HCT116 (cell line): ENCODE data around the gene OPCML. TPM values are rescaled to one million over a fixed set of nuclear protein-coding genes. Genes with fewer than 3 reads are reported as not detected.

Source experiments
- ATAC-seq: fragments of 200-7000 bp; cut with Tn5 transposase; 2 replicates; pipeline ENCODE4 v1.9.1; 2020; ENCODE audit warnings: mild to moderate bottlenecking, moderate library complexity
- BruUV-seq: library from RNA; stranded (reverse); fragments of 400-500 nt; replicated peaks from 2 replicates; lab custom pipeline; 2021; lab: Mats Ljungman, UMichigan
- CTCF ChIA-PET: fragments of 300-600 bp; sonication (Branson Sonifier 250); formaldehyde crosslinking; loops from one replicate; lab custom pipeline; 2021; ENCODE audit warnings: antibody characterized with exemption; lab: Charles Lee
- POLR2A ChIA-PET: fragments of 300-600, 350-600 bp; sonication (Branson Sonifier 250); formaldehyde crosslinking; loops from one replicate; lab custom pipeline; 2021; ENCODE audit warnings: antibody characterized with exemption; lab: Charles Lee
- RAD21 ChIA-PET, 2 experiments: fragments of 300-600 bp; sonication (Branson Sonifier 250); formaldehyde crosslinking; loops; one replicate each; lab custom pipeline; 2023; ENCODE audit warnings: low total read pairs in 2 of 2; ENCODE audit not compliant: uncharacterized antibody in 2 of 2, unreplicated experiment in 2 of 2, low non-redundant PET in 1 of 2; lab: Charles Lee
- DNase-seq: peaks from one replicate; pipeline ENCODE4 v3.0.0-alpha.2; 2010; ENCODE audit warnings: low read depth, low spot score
- H2AFZ ChIP-seq: fragments of 200-600 bp; shearing (Covaris generic), sonication (generic); 2 replicates; pipeline ENCODE4 v1.6.1; 2017; ENCODE audit warnings: low read depth, mixed run types, mixed read lengths, antibody characterized with exemption, low read length; ENCODE audit not compliant: poor library complexity, severe bottlenecking
- H3K27ac ChIP-seq: 2 replicates; pipeline ENCODE4 v1.5.1; 2012; ENCODE audit warnings: low read depth, low read length
- H3K27me3 ChIP-seq: fragments of 200-600 bp; sonication (generic); 2 replicates; pipeline ENCODE4 v1.6.1; 2016; ENCODE audit warnings: mixed run types, low read length, mixed read lengths; ENCODE audit not compliant: insufficient read depth
- H3K36me3 ChIP-seq, 2 experiments: fragments of 200-500 bp in 1 of 2; fragments of 200-600 bp in 1 of 2; sonication (Bioruptor generic) in 1 of 2; sonication (generic) in 1 of 2; 2 replicates each; pipeline versions ENCODE4 v1.5.1 to v1.6.1; 2014 to 2016; ENCODE audit warnings: low read length in 2 of 2, inconsistent platforms in 1 of 2, mixed read lengths in 1 of 2, mixed run types in 1 of 2; ENCODE audit not compliant: insufficient read depth in 2 of 2, control insufficient read depth in 1 of 2
- H3K4me1 ChIP-seq, 2 experiments: fragments of 200-600 bp in 1 of 2; sonication (generic) in 1 of 2; 2 replicates each; pipeline versions ENCODE4 v1.5.1 to v1.6.1; 2012 to 2017; ENCODE audit warnings: low read length in 2 of 2, inconsistent platforms in 1 of 2, mild to moderate bottlenecking in 1 of 2, mixed read lengths in 1 of 2, mixed run types in 1 of 2, moderate library complexity in 1 of 2; ENCODE audit not compliant: insufficient read depth in 2 of 2, control insufficient read depth in 1 of 2
- H3K4me2 ChIP-seq: fragments of 200-600 bp; sonication (generic); 2 replicates; pipeline ENCODE4 v1.6.1; 2017; ENCODE audit warnings: mixed run types, low read length, mixed read lengths
- H3K4me3 ChIP-seq, 2 experiments: fragments of 200-600 bp in 1 of 2; sonication (generic) in 1 of 2; replicated peaks in 1 of 2; 2 replicates each; pipeline ENCODE4 v1.5.1; 2011 to 2016; ENCODE audit warnings: low read length in 2 of 2, control low read depth in 1 of 2, low read depth in 1 of 2, mild to moderate bottlenecking in 1 of 2, mixed read lengths in 1 of 2, mixed run types in 1 of 2
- H3K79me2 ChIP-seq: fragments of 200-600 bp; sonication (generic); 2 replicates; pipeline ENCODE4 v1.6.1; 2017; ENCODE audit warnings: mild to moderate bottlenecking, mixed run types, low read length, moderate library complexity, mixed read lengths; ENCODE audit not compliant: insufficient read depth
- H3K9ac ChIP-seq: fragments of 200-600 bp; sonication (generic); 2 replicates; pipeline ENCODE4 v1.6.1; 2016; ENCODE audit warnings: low read length, mixed read lengths
- H3K9me2 ChIP-seq: fragments of 200-600 bp; sonication (generic), shearing (Covaris generic); 2 replicates; pipeline ENCODE4 v1.6.1; 2017; ENCODE audit warnings: mixed run types, mild to moderate bottlenecking, moderate library complexity; ENCODE audit not compliant: insufficient read depth
- H3K9me3 ChIP-seq, 2 experiments: fragments of 200-500 bp in 1 of 2; fragments of 200-600 bp in 1 of 2; sonication (Bioruptor generic) in 1 of 2; sonication (generic) in 1 of 2; 2 replicates each; pipeline ENCODE4 v1.6.1; 2014 to 2017; ENCODE audit warnings: low read length in 2 of 2, mixed read lengths in 2 of 2, inconsistent platforms in 1 of 2, low read depth in 1 of 2, mild to moderate bottlenecking in 1 of 2, mixed run types in 1 of 2, moderate library complexity in 1 of 2; ENCODE audit not compliant: control insufficient read depth in 1 of 2, insufficient read depth in 1 of 2
- H4K20me1 ChIP-seq: fragments of 200-600 bp; sonication (generic), shearing (Covaris generic); 2 replicates; pipeline ENCODE4 v1.6.1; 2017; ENCODE audit warnings: mixed run types, mild to moderate bottlenecking, moderate library complexity; ENCODE audit not compliant: insufficient read depth
- CBX3 ChIP-seq: IDR thresholded peaks from 2 replicates; pipeline ENCODE4 v1.6.1; 2012; ENCODE audit warnings: low read depth
- EGR1 ChIP-seq: IDR thresholded peaks from 2 replicates; pipeline ENCODE4 v1.6.1; 2012; ENCODE audit warnings: low read depth
- ELF1 ChIP-seq: IDR thresholded peaks from 2 replicates; pipeline ENCODE4 v1.6.1; 2012; ENCODE audit warnings: low read depth, borderline replicate concordance
- EZH2phosphoT487 ChIP-seq: fragments of 200-600 bp; IDR thresholded peaks from 2 replicates; pipeline ENCODE4 v1.6.1; 2018; ENCODE audit warnings: antibody characterized with exemption, borderline replicate concordance
- JUND ChIP-seq: IDR thresholded peaks from 2 replicates; pipeline ENCODE4 v1.6.1; 2012
- MAX ChIP-seq: IDR thresholded peaks from 2 replicates; pipeline ENCODE4 v1.6.1; 2012
- POLR2A ChIP-seq: IDR thresholded peaks from 2 replicates; pipeline ENCODE4 v1.7.0; 2011; ENCODE audit warnings: borderline replicate concordance; ENCODE audit not compliant: insufficient read depth, insufficient read length; ENCODE audit errors: extremely low read depth
- POLR2AphosphoS5 ChIP-seq: IDR thresholded peaks from 2 replicates; pipeline ENCODE4 v1.6.1; 2011; ENCODE audit warnings: mild to moderate bottlenecking, low read depth, low read length, moderate library complexity
- RAD21 ChIP-seq: IDR thresholded peaks from 2 replicates; pipeline ENCODE4 v1.6.1; 2012; ENCODE audit warnings: low read depth, mild to moderate bottlenecking
- REST ChIP-seq: IDR thresholded peaks from 2 replicates; pipeline ENCODE4 v1.6.1; 2012; ENCODE audit warnings: low read depth
- SIN3A ChIP-seq: IDR thresholded peaks from 2 replicates; pipeline ENCODE4 v1.6.1; 2012; ENCODE audit warnings: low read depth
- SP1 ChIP-seq: IDR thresholded peaks from 2 replicates; pipeline ENCODE4 v1.6.1; 2012; ENCODE audit warnings: low read depth
- SRF ChIP-seq: IDR thresholded peaks from 2 replicates; pipeline ENCODE4 v1.6.1; 2012; ENCODE audit warnings: low read depth
- TCF7L2 ChIP-seq: IDR thresholded peaks from 2 replicates; pipeline ENCODE4 v1.7.0; 2011; ENCODE audit warnings: borderline replicate concordance, inconsistent platforms; ENCODE audit not compliant: insufficient read depth, insufficient read length; ENCODE audit errors: extremely low read depth
- ZFX ChIP-seq: fragments of 450-650 bp; IDR thresholded peaks from 2 replicates; pipeline ENCODE4 v1.6.1; 2017
- intact Hi-C: fragments of 100-400 bp; cut with micrococcal nuclease; formaldehyde crosslinking; loops from 2 replicates; pipeline ENCODE4 v1.10.0; 2022
- total RNA-seq: library from RNA; stranded (reverse); gene quantifications from one replicate; pipeline ENCODE4 v1.2.1, GENCODE V29; 2021; ENCODE audit not compliant: unreplicated experiment
- TF ChIP-seq, protein P1 (sequence below): IDR thresholded peaks from 2 replicates; pipeline ENCODE4 v1.6.1; 2012
- TF ChIP-seq, protein P2 (sequence below), 3 experiments: fragments of 200-600 bp in 1 of 3; sonication (generic) in 1 of 3; IDR thresholded peaks in 2 of 3; conservative IDR thresholded peaks in 1 of 3; 2 replicates each; pipeline ENCODE4 v1.5.1; 2012 to 2017; ENCODE audit warnings: low read depth in 2 of 3, low read length in 2 of 3, antibody characterized with exemption in 1 of 3, borderline replicate concordance in 1 of 3, control low read depth in 1 of 3, mild to moderate bottlenecking in 1 of 3, mixed read lengths in 1 of 3, mixed run types in 1 of 3, moderate library complexity in 1 of 3; ENCODE audit not compliant: insufficient read depth in 1 of 3

Gene OPCML
- total RNA-seq, 1 experiment from 2014 or later = not detected

DNA sequence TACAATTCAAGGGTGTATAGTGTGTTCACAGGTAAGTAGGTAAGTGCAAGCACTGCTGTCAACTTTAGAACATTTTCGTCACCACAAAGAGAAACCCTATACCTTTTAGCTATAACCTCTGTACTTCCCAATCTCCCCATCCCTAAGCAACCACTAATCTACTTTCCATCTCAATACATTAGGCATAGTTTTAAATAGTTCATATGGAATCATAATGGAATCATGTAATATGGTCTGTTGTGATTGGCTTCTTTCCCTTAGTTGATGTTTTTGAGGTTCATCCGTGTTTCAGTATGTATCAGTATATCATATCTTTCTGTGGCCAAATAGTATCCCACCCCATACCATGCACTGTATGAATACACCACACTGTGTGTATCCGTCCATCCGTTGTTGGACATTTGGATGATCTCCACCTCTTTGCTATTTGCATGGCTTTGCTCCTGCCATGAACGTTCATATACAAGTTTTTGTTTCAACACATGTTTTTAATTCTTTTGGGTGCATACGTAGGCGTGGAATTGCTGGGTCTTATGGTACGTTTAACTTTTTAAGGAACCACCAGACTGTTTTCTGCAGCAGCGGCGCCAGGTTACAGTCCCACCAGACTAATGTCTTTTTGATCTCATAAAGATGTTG is 27.7 kb upstream of the OPCML start:
- Histone ChIP-seq H3K9me2 (no peaks in the 10 kb centered on the region), H2AFZ (no peak overlapping the region), H3K9me3 (peaks cover 0 to 8% of the 10 kb centered on the region in 2 experiments; a peak in 2 of 4 replicates), H3K4me3 (no peak overlapping the region), H4K20me1 (no peaks in the 10 kb centered on the region), H3K9ac (no peak overlapping the region), H3K36me3 (no peaks in the 10 kb centered on the region), H3K4me2 (no peak overlapping the region), H3K27me3 (no peaks in the 10 kb centered on the region), H3K79me2 (no peaks in the 10 kb centered on the region), H3K4me1 (no peaks in the 10 kb centered on the region), H3K27ac (no peak overlapping the region)
- no TSS peak for BruUV-seq
- ChIA-PET RAD21 (no interaction called here), POLR2A (no interaction called here), CTCF (no interaction called here)
- ATAC-seq (no peak), DNase-seq (no peak)
- TF ChIP-seq, protein P1, sequence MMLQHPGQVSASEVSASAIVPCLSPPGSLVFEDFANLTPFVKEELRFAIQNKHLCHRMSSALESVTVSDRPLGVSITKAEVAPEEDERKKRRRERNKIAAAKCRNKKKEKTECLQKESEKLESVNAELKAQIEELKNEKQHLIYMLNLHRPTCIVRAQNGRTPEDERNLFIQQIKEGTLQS = no peak
- TF ChIP-seq MAX = no peak
- no peak for TF ChIP-seq SIN3A
- TF ChIP-seq SP1 = no peak
- TF ChIP-seq TCF7L2 = no peak
- TF ChIP-seq ZFX = no peak
- TF ChIP-seq REST = no peak
- TF ChIP-seq ELF1 = no peak
- no peak for TF ChIP-seq SRF
- TF ChIP-seq JUND = no peak
- TF ChIP-seq EZH2phosphoT487 = no peak
- TF ChIP-seq, protein P2, sequence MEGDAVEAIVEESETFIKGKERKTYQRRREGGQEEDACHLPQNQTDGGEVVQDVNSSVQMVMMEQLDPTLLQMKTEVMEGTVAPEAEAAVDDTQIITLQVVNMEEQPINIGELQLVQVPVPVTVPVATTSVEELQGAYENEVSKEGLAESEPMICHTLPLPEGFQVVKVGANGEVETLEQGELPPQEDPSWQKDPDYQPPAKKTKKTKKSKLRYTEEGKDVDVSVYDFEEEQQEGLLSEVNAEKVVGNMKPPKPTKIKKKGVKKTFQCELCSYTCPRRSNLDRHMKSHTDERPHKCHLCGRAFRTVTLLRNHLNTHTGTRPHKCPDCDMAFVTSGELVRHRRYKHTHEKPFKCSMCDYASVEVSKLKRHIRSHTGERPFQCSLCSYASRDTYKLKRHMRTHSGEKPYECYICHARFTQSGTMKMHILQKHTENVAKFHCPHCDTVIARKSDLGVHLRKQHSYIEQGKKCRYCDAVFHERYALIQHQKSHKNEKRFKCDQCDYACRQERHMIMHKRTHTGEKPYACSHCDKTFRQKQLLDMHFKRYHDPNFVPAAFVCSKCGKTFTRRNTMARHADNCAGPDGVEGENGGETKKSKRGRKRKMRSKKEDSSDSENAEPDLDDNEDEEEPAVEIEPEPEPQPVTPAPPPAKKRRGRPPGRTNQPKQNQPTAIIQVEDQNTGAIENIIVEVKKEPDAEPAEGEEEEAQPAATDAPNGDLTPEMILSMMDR (IDR thresholded peaks at IDR 0.05 in 2 of 3, conservative IDR thresholded peaks at IDR 0.05 in 1 of 3; ENCODE audit: borderline replicate concordance in 1 of 3, insufficient read depth in 1 of 3, low read depth in 2 of 3, low read length in 2 of 3) = no peak
- TF ChIP-seq POLR2AphosphoS5 = no peak
- no peak for TF ChIP-seq CBX3
- no peak for TF ChIP-seq POLR2A
- no peak for TF ChIP-seq RAD21
- TF ChIP-seq EGR1 = no peak
- intact Hi-C loops = no loop called here
